PC-3 (cell line): ENCODE results near the gene PLAC8L1. TPM values are rescaled to one million over a fixed set of nuclear protein-coding genes. Genes with fewer than 3 reads are reported as not detected.

Experiments
- ATAC-seq: fragments of 200-7000 bp; cut with Tn5 transposase; 2 replicates; pipeline ENCODE4 v1.9.1; 2020; ENCODE audit warnings: mild to moderate bottlenecking, moderate library complexity
- BruUV-seq: library from RNA; stranded (reverse); fragments of 400-500 nt; replicated peaks from 2 replicates; lab custom pipeline; 2021; lab: Mats Ljungman, UMichigan
- CTCF ChIA-PET: fragments of 300-600 bp; sonication (Branson Sonifier 250); formaldehyde crosslinking; loops from one replicate; lab custom pipeline; 2022; ENCODE audit warnings: antibody characterized with exemption; lab: Charles Lee
- POLR2A ChIA-PET: fragments of 300-600 bp; sonication (Branson Sonifier 250); formaldehyde crosslinking; loops from one replicate; lab custom pipeline; 2022; ENCODE audit warnings: antibody characterized with exemption; ENCODE audit not compliant: unreplicated experiment; lab: Charles Lee
- DNase-seq: peaks from one replicate; pipeline ENCODE4 v3.0.0-alpha.2; 2015
- H2AFZ ChIP-seq: fragments of 300-600 bp; sonication (generic); 2 replicates; pipeline ENCODE4 v1.6.0; 2016; ENCODE audit warnings: antibody characterized with exemption, low read length
- H3F3A ChIP-seq: fragments of 300-600 bp; sonication (generic); one replicate; pipeline ENCODE4 v1.6.0; 2017; ENCODE audit warnings: antibody characterized with exemption, low read length, control low read depth, mild to moderate bottlenecking; ENCODE audit not compliant: unreplicated experiment
- H3K27ac ChIP-seq: fragments of 300-600 bp; sonication (generic); 2 replicates; pipeline ENCODE4 v1.5.1; 2016; ENCODE audit warnings: mild to moderate bottlenecking, low read length
- H3K27me3 ChIP-seq: fragments of 300-600 bp; sonication (generic); 2 replicates; pipeline ENCODE4 v1.6.1; 2016; ENCODE audit warnings: low read length, mixed read lengths
- H3K36me3 ChIP-seq: fragments of 300-600 bp; sonication (generic); 2 replicates; pipeline ENCODE4 v1.6.1; 2016; ENCODE audit warnings: low read depth, mixed run types, low read length, mixed read lengths
- H3K4me1 ChIP-seq: fragments of 300-600 bp; sonication (generic); 2 replicates; pipeline ENCODE4 v1.5.1; 2016; ENCODE audit warnings: low read length; ENCODE audit not compliant: insufficient read depth
- H3K4me2 ChIP-seq: fragments of 300-600 bp; sonication (generic); 2 replicates; pipeline ENCODE4 v1.6.0; 2016; ENCODE audit warnings: low read length
- H3K4me3 ChIP-seq: fragments of 300-600 bp; sonication (generic); 2 replicates; pipeline ENCODE4 v1.5.1; 2016; ENCODE audit warnings: mild to moderate bottlenecking, low read length, mixed read lengths
- H3K79me2 ChIP-seq: fragments of 300-600 bp; sonication (generic); 2 replicates; pipeline ENCODE4 v1.6.1; 2017; ENCODE audit warnings: low read length, mixed read lengths
- H3K9ac ChIP-seq: fragments of 300-600 bp; sonication (generic); 2 replicates; pipeline ENCODE4 v1.6.0; 2016; ENCODE audit warnings: mild to moderate bottlenecking, low read length
- H3K9me2 ChIP-seq: fragments of 300-600 bp; sonication (generic); replicated peaks from 2 replicates; pipeline ENCODE4 v1.6.1; 2016; ENCODE audit warnings: mixed run types, low read length, mixed read lengths
- H3K9me3 ChIP-seq: fragments of 300-600 bp; sonication (generic); 2 replicates; pipeline ENCODE4 v1.6.1; 2016; ENCODE audit warnings: low read length, mixed read lengths
- H4K20me1 ChIP-seq: fragments of 300-600 bp; sonication (generic); 2 replicates; pipeline ENCODE4 v1.6.1; 2016; ENCODE audit warnings: low read length, mixed read lengths
- CTCF ChIP-seq: fragments of 300-600 bp; sonication (generic); conservative IDR thresholded peaks from 2 replicates; pipeline ENCODE4 v1.5.1; 2017; ENCODE audit warnings: antibody characterized with exemption, low read depth, mild to moderate bottlenecking, low read length
- EZH2 ChIP-seq: fragments of 300-600 bp; sonication (generic); IDR thresholded peaks from one replicate; pipeline ENCODE4 v1.6.1; 2017; ENCODE audit warnings: antibody characterized with exemption, mild to moderate bottlenecking, low read length; ENCODE audit not compliant: unreplicated experiment
- EZH2phosphoT487 ChIP-seq: fragments of 300-600 bp; sonication (generic); IDR thresholded peaks from 2 replicates; pipeline ENCODE4 v1.6.1; 2018; ENCODE audit warnings: mild to moderate bottlenecking, antibody characterized with exemption, low read length, borderline replicate concordance
- intact Hi-C: fragments of 100-400 bp; cut with micrococcal nuclease; formaldehyde crosslinking; loops from 2 replicates; pipeline ENCODE4 v1.9.0; 2023
- total RNA-seq: library from RNA; depleted of rRNA; stranded (reverse); fragments of >200 nt; gene quantifications from 2 replicates; pipeline ENCODE4 v1.2.3, GENCODE V29; 2014

PLAC8L1 gene
- total RNA-seq, 1 experiment from 2014 or later: 0.95 TPM

- Histone ChIP-seq H3K27me3 (no peaks in the 10 kb centered on the region), H3K4me1 (no peaks in the 10 kb centered on the region), H3K4me3 (no peak overlapping the region), H4K20me1 (no peaks in the 10 kb centered on the region), H3K27ac (no peak overlapping the region), H2AFZ (no peak overlapping the region), H3K79me2 (no peaks in the 10 kb centered on the region), H3K9me2 (no peaks in the 10 kb centered on the region), H3K36me3 (no peaks in the 10 kb centered on the region), H3K9ac (no peak overlapping the region), H3F3A (no peaks in the 10 kb centered on the region), H3K4me2 (no peak overlapping the region), H3K9me3 (no peaks in the 10 kb centered on the region)
- DNase-seq (no peak), ATAC-seq (no peak)
- no TSS peak for BruUV-seq
- TF ChIP-seq EZH2 (no peak), CTCF (no peak), EZH2phosphoT487 (no peak)
- intact Hi-C loops: no loop called here
- POLR2A ChIA-PET: no interaction called here
- CTCF ChIA-PET: no interaction called here
These were observed 34.6 kb downstream of the PLAC8L1 start for GRCh38 chr5:146070746-146071145.

- Histone ChIP-seq H3K36me3 (no peaks in the 10 kb centered on the region), H3K9me3 (no peaks in the 10 kb centered on the region), H4K20me1 (no peaks in the 10 kb centered on the region), H2AFZ (no peak overlapping the region), H3K4me1 (no peaks in the 10 kb centered on the region), H3K4me2 (no peak overlapping the region), H3K27me3 (no peaks in the 10 kb centered on the region), H3F3A (no peaks in the 10 kb centered on the region), H3K9ac (no peak overlapping the region), H3K4me3 (no peak overlapping the region), H3K27ac (no peak overlapping the region), H3K9me2 (no peaks in the 10 kb centered on the region), H3K79me2 (no peaks in the 10 kb centered on the region)
- ChIA-PET CTCF (no interaction called here), POLR2A (no interaction called here)
- intact Hi-C loops: no loop called here
- TF ChIP-seq EZH2 (no peak), CTCF (no peak), EZH2phosphoT487 (no peak)
- BruUV-seq: no TSS peak
- ATAC-seq (no peak), DNase-seq (no peak)
These were observed 35.6 kb downstream of the PLAC8L1 start for GRCh38 chr5:146069780-146070099.

- Histone ChIP-seq H3K27me3 (no peaks in the 10 kb centered on the region), H3K9ac (no peak overlapping the region), H3K27ac (no peak overlapping the region), H3K9me2 (no peaks in the 10 kb centered on the region), H4K20me1 (no peaks in the 10 kb centered on the region), H2AFZ (no peak overlapping the region), H3K4me2 (no peak overlapping the region), H3F3A (no peaks in the 10 kb centered on the region), H3K4me3 (no peak overlapping the region), H3K4me1 (no peaks in the 10 kb centered on the region), H3K9me3 (no peaks in the 10 kb centered on the region), H3K79me2 (no peaks in the 10 kb centered on the region), H3K36me3 (no peaks in the 10 kb centered on the region)
- CTCF ChIA-PET: no interaction called here
- intact Hi-C loops: no loop called here
- POLR2A ChIA-PET: no interaction called here
- DNase-seq (no peak), ATAC-seq (no peak)
- no peak for TF ChIP-seq CTCF
- no peak for TF ChIP-seq EZH2phosphoT487
- TF ChIP-seq EZH2: no peak
- no TSS peak for BruUV-seq
These were observed 36.2 kb downstream of the PLAC8L1 start for GRCh38 chr5:146068977-146069779.
